Brain microvascular endothelial cell (primary cell): ENCODE data around the gene CDH13.

Source experiments
- DNase-seq: peaks from one replicate; pipeline ENCODE4 v3.0.0-alpha.2; 2020
- H3K27ac ChIP-seq: fragments of 250-450 bp; sonication (Bioruptor Pico); 2 replicates; pipeline ENCODE4 v1.5.1; 2020; ENCODE audit warnings: mild to moderate bottlenecking, moderate library complexity
- H3K27me3 ChIP-seq: fragments of 250-450 bp; sonication (Bioruptor Pico); replicated peaks from 2 replicates; pipeline ENCODE4 v1.5.1; 2020; ENCODE audit warnings: mild to moderate bottlenecking
- H3K36me3 ChIP-seq: fragments of 250-450 bp; sonication (Bioruptor Pico); replicated peaks from 2 replicates; pipeline ENCODE4 v1.5.1; 2020; ENCODE audit warnings: mild to moderate bottlenecking
- H3K4me3 ChIP-seq: 2 replicates; pipeline ENCODE4 v1.5.1; 2011; ENCODE audit warnings: low read depth, mild to moderate bottlenecking, control low read depth, low read length, moderate library complexity
- in situ Hi-C: cut with HindIII; loops from 2 replicates; pipeline ENCODE4 v1.10.0; 2017; ENCODE audit warnings: low sequenced_read_pairs, low pct_ligation_motif_present
- TF ChIP-seq, protein P1 (sequence below): IDR thresholded peaks from 2 replicates; pipeline ENCODE4 v1.5.1; 2011; ENCODE audit warnings: low read depth, mild to moderate bottlenecking, moderate library complexity, low read length, control low read depth, inconsistent platforms; ENCODE audit errors: missing control alignments

Gene CDH13

DNA sequence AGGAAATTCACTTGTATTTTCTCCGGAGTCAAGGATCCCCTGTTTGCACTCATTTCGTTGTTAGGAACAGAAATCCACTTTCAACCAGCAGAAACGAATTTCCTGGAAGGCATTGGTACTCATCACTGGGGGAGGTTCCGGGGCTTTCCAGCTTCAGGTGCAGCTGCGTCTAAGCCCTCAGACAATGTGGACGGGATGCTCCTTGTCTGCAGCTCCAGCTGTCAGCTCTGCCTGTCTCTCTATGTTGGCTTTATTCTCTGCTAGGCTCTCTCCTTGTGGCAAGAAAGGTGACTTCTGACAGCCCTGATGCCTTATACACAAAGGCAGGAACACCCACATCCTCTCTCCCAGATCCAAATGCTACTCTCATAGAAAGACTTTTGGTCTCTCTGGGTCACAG, 997.1 kb downstream of the CDH13 start:
- H3K36me3 ChIP-seq = no peaks in the 10 kb centered on the region
- DNase-seq = no peak
- no peak overlapping the region for H3K4me3 ChIP-seq
- TF ChIP-seq, protein P1, sequence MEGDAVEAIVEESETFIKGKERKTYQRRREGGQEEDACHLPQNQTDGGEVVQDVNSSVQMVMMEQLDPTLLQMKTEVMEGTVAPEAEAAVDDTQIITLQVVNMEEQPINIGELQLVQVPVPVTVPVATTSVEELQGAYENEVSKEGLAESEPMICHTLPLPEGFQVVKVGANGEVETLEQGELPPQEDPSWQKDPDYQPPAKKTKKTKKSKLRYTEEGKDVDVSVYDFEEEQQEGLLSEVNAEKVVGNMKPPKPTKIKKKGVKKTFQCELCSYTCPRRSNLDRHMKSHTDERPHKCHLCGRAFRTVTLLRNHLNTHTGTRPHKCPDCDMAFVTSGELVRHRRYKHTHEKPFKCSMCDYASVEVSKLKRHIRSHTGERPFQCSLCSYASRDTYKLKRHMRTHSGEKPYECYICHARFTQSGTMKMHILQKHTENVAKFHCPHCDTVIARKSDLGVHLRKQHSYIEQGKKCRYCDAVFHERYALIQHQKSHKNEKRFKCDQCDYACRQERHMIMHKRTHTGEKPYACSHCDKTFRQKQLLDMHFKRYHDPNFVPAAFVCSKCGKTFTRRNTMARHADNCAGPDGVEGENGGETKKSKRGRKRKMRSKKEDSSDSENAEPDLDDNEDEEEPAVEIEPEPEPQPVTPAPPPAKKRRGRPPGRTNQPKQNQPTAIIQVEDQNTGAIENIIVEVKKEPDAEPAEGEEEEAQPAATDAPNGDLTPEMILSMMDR = no peak
- no peaks in the 10 kb centered on the region for H3K27me3 ChIP-seq
- no peak overlapping the region for H3K27ac ChIP-seq
- in situ Hi-C loops = no loop called here

DNA sequence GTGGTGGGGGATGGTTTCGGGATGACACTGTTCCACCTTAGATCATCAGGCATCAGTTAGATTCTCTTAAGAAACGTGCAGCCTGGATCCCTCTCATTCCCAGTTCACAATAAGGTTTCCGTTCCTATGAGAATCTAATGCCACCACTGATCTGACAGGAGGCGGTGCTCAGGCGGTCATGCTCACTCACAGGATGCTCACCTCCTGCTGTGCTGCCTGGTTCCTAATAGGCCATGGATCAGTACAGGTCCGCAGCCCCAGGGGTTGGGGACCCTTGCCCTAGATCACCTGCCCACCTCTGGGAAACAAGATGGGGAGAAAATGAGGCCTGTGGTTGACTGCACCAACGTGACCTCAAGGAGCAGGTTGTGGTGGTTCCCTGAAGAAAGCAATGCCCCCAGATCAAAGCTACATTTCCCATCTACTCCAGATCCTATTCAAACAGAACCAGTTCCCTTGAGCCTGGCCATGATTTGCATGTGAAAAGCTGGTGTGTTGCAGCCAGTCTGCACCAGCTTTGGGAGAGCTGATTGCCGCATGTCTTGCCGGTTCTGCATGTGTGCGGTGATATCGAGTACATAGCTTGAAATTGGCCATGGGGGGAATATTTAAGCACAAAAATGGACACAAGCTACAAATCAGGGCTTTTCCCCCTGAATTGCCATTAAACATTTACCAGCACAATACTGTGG, 997.8 kb downstream of the CDH13 start:
- no peak overlapping the region for H3K4me3 ChIP-seq
- DNase-seq = no peak
- TF ChIP-seq, protein P1 = no peak
- H3K36me3 ChIP-seq = no peaks in the 10 kb centered on the region
- no peaks in the 10 kb centered on the region for H3K27me3 ChIP-seq
- in situ Hi-C loops = no loop called here
- H3K27ac ChIP-seq = no peak overlapping the region

DNA sequence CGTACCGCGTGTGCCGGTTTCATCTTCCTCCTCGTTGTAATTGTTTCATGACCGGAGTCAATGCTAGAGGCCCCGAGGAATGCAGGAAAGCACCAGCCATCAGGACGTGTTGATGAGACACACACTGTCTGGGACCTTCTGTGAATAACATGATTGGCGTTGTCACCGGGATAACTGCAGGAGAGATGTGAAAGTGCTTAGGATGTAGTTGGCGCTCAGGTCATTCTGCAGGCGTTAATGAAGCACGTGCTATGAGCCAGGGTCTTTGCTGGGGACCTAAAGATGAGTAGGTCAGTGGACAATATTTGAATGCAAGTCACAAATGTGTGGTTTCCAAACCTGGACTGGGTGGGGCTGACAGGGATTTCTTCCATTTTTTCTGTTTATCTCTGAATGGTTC, 999.4 kb downstream of the CDH13 start:
- no peak overlapping the region for H3K27ac ChIP-seq
- H3K4me3 ChIP-seq = no peak overlapping the region
- H3K36me3 ChIP-seq = no peaks in the 10 kb centered on the region
- in situ Hi-C loops = no loop called here
- TF ChIP-seq, protein P1 = no peak
- no peaks in the 10 kb centered on the region for H3K27me3 ChIP-seq
- DNase-seq = no peak

DNA sequence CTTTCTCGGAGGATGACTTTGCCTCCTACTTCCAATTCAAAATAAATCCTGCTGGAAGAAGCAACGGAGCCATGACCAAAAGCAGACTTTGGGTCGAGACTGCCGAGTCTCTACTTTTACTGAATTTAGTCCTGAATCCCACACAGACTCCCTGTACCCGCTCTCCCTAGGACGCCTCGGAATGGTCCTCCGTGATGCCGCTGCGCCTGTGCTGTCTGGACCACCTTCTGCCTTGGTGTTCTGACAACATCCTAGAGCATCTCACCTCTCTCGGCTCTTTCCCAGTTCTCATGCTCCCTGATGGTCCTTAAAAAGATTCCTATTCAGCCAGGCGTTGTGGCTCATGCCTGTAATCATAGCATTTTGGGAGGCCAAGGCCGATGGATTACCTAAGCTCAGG, 999.9 kb downstream of the CDH13 start:
- Histone ChIP-seq H3K4me3 (no peak overlapping the region), H3K27ac (no peak overlapping the region), H3K36me3 (no peaks in the 10 kb centered on the region), H3K27me3 (no peaks in the 10 kb centered on the region)
- in situ Hi-C loops = no loop called here
- no peak for DNase-seq
- TF ChIP-seq, protein P1 = no peak

DNA sequence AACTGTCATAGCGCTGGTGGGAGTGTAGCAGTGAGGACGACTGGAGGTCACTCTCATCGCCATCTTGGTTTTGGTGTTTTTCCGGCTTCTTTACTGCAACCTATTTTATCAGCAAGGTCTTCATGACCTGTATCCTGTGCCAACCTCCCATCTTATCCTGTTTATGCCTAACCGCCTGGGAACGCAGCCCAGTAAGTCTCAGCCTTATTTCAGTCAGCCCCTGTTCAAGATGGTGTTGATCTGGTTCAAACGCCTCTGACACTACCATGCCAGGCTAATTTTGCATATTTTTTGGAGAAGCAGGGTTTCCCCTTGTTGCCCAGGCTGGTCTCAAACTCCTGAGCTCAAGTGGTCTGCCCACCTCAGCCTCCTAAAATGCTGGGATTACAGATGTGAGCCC, 1001.2 kb downstream of the CDH13 start:
- Histone ChIP-seq H3K4me3 (no peak overlapping the region), H3K27ac (no peak overlapping the region), H3K36me3 (no peaks in the 10 kb centered on the region), H3K27me3 (no peaks in the 10 kb centered on the region)
- TF ChIP-seq, protein P1 = no peak
- in situ Hi-C loops = no loop called here
- DNase-seq = no peak

DNA sequence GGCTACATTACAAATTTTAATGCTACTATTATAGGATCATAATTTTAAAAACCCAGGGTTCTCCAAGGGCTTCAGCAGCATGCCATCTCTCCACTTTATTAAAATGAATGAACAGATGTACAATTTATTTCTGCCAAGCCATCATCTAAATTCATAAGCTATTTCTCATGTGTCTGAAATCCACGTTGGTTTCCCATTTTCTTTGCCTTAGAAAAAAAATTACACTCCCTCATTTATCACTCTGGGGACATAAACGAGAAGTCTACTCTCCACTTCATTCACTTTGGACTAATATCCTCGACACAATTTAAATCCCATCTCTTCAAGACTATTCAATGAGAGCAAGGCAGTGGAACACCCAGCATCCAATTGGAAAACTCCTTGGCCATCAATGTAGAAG, 1002.7 kb downstream of the CDH13 start:
- Histone ChIP-seq H3K27ac (no peak overlapping the region), H3K4me3 (no peak overlapping the region), H3K36me3 (no peaks in the 10 kb centered on the region), H3K27me3 (no peaks in the 10 kb centered on the region)
- in situ Hi-C loops = no loop called here
- DNase-seq = no peak
- TF ChIP-seq, protein P1 = no peak
